Brain pericyte (primary cell): ENCODE measurements around the gene PHAF1.
A peak's percentile ranks its signal among the peaks of the same experiment; 100 is the strongest.

Experiments used
- DNase-seq: peaks from one replicate; pipeline ENCODE4 v3.0.0-alpha.2; 2012; ENCODE audit warnings: low read depth, low spot score

The PHAF1 gene

DNA sequence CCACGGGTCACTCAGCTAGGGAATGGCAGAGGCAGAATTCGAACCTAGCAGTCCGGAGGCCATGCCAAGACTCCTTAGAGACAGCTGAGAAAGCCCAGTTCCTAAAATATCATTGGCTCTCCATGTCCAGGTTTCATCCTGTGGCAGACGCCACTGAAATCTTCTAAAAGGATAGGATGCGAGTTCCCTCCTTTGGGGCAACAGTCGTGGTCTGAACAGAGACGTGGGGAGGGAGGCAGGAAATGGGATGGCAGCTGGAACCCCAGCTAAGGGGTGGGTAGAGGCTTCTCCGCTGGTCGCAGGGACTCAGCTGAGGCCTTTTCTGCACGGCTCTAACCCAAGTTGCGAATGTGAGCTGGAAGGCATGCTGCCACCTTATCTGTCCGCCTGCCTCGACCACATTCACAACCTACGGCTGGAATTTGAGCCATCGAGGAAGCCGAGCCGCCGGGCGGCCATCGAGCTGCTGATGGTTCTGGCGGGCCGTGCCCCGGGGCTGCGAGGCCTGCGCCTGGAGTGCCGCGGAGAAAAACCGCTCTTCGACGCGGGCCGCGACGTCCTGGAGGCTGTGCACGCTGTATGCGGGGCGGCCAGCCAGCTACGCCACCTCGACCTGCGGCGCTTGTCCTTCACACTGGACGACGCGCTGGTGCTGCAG, 52.9 kb downstream of the PHAF1 start:
- DNase-seq, result no peak

DNA sequence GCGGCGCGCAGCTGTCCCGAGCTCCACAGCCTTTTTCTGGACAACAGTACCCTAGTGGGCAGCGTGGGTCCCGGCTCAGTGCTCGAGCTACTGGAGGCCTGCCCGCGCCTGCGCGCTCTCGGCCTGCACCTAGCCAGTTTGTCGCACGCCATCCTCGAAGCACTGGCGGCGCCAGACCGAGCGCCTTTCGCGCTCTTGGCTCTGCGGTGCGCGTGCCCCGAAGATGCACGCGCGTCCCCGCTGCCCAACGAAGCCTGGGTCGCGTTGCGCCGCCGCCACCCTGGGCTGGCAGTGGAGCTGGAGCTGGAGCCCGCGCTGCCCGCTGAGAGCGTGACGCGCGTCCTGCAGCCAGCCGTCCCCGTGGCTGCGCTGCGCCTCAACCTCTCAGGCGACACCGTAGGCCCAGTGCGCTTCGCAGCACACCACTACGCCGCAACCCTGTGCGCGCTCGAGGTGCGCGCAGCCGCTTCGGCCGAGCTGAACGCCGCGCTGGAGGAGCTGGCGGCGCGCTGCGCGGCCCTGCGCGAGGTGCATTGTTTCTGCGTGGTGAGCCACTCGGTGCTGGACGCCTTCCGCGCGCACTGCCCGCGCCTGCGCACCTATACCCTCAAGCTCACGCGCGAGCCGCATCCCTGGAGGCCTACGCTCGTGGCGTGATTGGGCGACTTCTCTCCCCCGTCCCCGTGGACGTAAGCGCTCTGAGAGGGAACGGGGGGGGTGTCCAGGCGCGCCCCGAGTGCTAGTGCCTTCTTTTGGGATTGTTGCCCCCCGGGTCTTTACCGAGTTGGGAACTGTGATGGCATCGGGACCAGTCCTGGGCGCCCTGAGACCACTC, 53.6 kb downstream of the PHAF1 start:
- no peak for DNase-seq

DNA sequence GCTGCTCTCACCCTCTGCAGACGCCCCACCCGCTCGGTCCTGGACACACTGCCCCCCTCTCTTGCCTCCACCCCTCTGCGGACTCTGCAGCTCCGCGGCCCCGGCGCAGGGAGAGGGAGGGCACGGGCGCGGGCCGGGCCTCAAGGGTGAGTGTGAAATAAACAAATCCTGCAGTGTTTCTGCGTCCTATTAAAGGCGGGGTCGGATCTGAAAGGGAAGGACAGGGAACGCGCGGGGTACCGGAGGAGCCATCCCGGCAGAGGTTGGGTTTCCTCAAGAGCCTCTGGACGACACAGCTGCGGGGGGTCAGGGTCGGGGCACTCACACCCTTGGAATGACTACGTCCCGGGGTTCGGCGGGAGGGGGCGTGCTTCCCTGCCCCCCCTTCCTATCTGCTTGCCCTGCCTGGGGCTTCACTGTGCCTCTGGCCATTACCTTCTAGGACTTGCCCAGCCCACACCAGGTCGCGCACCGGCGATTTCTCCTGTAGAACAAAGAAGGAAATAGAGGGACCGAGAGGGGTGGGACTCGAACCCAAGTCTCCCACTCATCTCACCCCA, 54.3 kb downstream of the PHAF1 start:
- no peak for DNase-seq

GRCh38 chr16:67164599-67165061, 54.9 kb downstream of the PHAF1 start, which contains the start of gene HSF4:
Gene HSF4, plus strand, starts transcription at chr16:67164745. Its CDS starts 67 bp downstream, at chr16:67164812.
- DNase-seq, result no peak

DNA sequence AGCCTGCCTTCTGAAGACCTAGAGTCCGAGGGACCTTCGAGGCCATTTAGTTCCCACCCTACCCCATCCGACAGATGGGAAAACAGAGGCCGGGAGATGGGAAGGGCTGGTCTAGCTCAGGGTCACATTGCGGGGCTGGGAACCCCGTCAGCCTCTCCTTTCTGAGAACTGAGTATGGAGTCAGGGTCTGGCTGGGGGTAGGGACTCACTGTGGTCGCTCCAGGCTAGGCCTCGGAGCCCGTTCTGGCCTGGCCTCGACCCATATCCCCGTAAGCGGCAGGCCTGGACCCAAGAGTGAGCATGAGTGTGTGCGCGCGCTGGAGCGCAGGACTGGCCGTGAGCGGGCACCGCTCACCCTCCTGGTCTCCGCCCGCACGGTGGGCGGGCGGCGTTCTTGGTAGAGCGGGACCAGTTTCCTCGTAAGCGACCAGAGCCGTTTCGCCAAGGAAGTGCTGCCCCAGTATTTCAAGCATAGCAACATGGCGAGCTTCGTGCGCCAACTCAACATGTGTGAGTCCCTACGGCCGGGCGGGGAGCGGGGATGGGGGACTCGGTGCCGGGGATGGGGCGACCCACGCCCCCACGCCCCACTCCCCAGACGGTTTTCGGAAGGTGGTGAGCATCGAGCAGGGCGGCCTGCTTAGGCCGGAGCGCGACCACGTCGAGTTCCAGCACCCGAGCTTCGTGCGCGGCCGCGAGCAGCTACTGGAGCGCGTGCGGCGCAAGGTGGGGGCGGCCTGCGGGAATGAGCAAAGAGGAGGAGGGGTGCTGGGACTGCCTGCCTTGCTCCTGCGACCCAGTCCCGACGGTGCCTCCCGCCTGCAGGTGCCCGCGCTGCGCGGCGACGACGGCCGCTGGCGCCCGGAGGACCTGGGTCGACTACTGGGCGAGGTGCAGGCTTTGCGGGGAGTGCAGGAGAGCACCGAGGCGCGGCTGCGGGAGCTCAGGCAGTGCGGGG, 55.7 kb downstream of the PHAF1 start:
- no peak for DNase-seq

DNA sequence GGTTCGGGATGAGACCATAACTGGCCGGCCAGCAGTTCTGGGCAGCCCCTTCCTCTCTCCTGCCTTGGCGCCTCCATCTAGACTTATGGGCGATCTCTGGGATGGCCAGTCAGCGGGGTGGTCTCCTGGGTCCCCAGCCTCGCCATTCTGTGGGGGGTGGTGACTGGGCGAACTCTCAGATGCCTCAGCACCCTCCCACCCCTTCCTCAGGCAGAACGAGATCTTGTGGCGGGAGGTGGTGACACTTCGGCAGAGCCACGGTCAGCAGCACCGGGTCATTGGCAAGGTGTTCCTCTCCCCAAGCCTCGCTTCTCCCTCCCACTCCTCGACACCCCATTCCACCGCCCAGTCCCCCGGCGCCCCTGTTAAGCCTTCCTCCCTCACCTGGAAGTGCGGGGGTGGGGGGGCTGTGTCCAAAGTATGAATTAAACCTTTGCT, 56.4 kb downstream of the PHAF1 start:
- no peak for DNase-seq

DNA sequence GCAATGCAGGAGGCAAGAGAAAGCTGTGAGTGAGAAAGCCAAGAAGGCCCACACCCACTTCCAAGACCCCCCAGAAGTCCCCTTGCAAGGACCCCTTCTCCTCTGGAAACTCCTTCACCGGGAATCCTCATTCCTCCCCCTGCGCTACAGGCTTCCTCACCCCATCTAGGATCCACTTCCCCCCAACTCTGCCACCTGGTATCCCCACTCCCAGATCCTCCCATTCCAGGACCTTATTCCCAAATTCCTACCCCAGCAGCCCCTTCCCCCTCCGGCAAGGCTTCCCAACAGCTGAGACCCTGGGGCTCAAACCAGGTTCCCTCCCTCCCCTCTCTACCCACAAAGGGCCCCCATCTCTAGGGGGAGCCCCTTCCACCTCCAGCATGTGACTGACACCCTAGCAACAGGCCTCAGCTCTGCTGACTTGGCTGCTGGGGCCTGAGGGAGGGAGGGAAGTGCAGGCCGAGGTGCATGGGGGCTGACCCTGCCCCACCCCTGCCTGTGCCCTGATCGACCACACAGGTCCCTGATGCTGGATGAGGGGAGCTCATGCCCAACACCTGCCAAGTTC, 56.9 kb downstream of the PHAF1 start:
- no peak for DNase-seq

DNA sequence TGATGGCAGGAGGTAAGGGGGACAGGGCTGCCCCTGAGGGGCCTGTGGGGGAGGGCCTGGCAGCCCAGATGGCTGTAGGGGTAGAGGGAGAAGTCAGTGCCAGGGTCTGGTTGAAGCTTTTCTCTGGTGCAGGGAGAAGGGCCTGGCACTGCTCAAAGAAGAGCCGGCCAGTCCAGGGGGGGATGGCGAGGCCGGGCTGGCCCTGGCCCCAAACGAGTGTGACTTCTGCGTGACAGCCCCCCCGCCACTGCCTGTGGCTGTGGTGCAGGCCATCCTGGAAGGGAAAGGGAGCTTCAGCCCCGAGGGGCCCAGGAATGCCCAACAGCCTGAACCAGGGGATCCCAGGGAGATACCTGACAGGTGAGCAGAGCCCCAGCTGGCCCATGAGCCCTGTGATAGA, 57.8 kb downstream of the PHAF1 start:
- DNase-seq, result no peak

DNA sequence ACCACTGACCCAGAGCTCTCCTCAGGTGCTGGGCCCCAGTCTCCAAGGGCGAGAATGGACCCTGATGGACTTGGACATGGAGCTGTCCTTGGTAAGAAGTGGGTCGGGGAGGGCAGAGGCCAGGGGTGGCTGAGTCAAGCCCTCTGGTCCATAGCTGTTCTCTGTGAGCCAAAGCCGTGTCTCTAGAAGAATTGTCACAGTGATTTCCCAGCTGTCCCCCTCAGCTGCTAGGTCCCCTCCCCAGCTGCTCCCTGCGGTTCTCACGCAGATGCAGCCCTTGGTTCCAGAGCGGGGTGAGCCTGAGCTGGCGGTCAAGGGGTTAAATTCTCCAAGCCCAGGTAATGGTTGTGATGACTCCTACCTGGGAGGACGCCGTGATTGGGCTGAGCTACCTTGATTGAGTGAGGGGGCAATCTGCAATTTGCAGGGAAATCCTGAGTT, 59.3 kb downstream of the PHAF1 start:
- DNase-seq, result no peak

DNA sequence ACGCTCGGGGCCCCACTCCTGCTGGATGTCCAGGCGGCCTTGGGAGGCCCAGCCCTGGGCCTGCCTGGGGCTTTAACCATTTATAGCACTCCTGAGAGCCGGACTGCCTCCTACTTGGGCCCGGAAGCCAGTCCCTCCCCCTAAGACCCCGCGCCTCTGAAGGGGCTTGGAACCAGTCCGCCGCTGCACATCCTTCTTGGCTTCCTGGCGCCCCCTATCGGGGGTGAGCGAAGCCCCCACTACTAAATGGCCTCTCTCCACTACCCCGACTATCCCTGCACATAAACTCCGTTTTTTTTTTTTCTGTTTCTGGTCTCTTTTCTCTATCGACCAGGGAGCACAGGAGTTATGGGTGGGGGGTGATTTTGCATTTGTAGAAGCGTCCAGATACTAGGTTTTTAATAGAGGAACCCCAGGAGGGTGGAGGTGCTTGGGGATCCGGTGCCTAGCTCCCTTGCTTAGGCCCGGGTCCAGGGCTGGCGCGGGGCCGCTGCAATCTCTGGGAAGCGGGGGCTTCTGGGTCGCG, 60.0 kb downstream of the PHAF1 start:
- DNase-seq, result no peak

DNA sequence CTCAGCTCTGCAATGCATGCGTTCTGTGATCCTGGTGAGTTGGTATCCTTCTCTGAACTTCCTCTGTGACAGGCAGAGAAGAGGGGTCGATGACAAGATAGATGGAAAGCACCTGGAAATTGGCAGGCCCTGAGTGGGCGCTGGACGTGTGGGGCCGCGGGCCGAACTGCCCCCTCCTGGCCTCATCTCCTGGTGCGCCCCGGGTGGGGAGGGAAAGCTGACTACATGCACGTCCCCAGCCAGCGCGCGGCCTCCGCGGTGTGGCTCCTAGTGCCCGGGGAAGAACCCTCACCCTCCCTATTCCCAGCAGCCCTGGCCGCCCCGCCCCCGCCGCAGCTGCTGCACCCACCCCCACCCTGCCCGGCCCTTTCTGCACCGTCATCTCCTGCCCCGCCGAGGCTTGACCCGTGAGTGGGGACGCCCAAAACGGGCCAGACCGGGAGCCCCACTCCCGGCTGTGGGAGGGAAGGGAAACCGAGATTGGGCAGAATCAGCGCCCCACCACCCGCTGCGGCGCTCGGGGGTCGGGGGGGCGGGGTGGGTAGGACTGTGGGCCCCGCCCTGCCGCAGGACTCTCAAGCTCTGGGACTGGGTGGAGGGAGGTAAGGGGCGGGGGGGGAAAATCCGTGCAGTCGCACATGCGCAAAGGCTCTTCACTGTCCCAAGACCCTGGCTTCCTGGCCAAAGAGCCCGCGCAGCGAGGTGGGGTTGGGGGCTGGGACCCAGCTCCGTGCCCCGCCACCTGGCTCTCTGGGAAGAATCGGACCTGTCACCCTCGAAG, 60.6 kb downstream of the PHAF1 start, which contains the start of gene NOL3:
TSS of gene NOL3 (plus strand) at position 371 of the 781 bp plus-strand sequence.
- no peak for DNase-seq

GRCh38 chr16:67170949-67171649, 61.4 kb downstream of the PHAF1 start:
- DNase-seq, result no peak

- no peak for DNase-seq
Observed at GRCh38 chr16:67173323-67173722, 63.6 kb downstream of the PHAF1 start.

GRCh38 chr16:67173808-67174705, 64.3 kb downstream of the PHAF1 start:
- peak; percentile 37 for DNase-seq

- no peak for DNase-seq
Observed at GRCh38 chr16:67174706-67175231, 65.0 kb downstream of the PHAF1 start.

GRCh38 chr16:67176662-67177061, 66.9 kb downstream of the PHAF1 start:
- DNase-seq, result no peak

DNA sequence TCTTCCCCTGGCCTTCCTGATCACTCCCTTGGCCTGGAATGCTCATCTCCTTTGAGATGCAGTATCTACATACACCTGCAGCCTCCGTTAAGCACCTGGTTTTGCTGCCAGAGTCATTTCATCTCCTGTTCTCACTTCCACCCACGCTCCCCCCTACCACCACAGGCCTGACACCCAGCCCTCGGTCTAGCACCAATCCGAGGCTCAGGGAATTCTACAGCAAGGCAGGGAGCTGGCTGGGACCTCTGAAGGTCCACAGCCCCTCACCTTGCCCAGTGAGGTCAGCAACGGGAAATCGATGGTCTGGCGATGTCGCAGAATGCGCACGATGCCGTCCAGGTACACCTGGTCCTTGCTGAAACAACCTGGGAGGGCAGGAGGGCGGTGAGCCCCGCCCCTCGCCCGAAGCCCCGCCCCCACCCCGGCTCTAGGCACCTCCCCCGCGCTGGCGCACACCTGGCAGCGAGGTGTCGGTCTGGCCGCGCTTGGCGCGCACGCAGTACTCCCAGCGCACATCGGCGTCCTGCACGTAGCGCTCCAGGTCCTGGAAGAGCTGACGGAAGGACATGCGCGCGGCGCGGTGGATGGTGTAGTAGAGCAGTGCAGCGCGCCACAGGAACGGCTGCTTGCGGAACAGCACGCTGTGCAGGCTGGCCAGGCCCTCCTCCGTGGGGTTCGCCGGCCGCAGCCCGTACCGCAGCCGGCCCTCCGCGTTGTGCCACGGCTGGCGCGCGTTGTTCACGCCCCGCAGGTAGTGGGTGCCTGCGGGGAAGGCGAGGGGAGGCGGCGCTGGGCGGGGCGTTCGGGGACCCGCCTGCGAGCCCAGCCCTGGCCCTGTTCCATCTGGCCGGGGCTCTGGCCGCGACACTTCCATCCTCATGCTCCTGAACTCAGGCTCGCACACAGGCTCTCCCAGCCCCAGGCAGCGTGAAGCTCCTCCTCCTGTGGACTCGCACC, 68.3 kb downstream of the PHAF1 start:
- DNase-seq, result no peak
